AML-193 (cell line): ENCODE data around the gene ARRB1.

Source experiments
- DNase-seq, 2 experiments: peaks; one replicate each; lab custom pipeline; 2025; lab: John Stamatoyannopoulos, UW

ARRB1 gene

GRCh38 chr11:75248924-75249256, 102.6 kb downstream of the ARRB1 start:
- no peak for DNase-seq

- no peak for DNase-seq
Measured at GRCh38 chr11:75246671-75247350, 104.7 kb downstream of the ARRB1 start.

GRCh38 chr11:75246006-75246670, 105.3 kb downstream of the ARRB1 start:
- no peak for DNase-seq

GRCh38 chr11:75245356-75246005, 106.0 kb downstream of the ARRB1 start:
- DNase-seq = no peak

GRCh38 chr11:75244052-75244814, 107.2 kb downstream of the ARRB1 start:
- no peak for DNase-seq

GRCh38 chr11:75242722-75243600, 108.5 kb downstream of the ARRB1 start:
- DNase-seq = no peak

- DNase-seq = no peak
Measured at GRCh38 chr11:75241906-75242644, 109.4 kb downstream of the ARRB1 start.

- peak in 1 of 2 experiments; percentile 32 for DNase-seq
Measured at GRCh38 chr11:75241036-75241905, 110.2 kb downstream of the ARRB1 start.

- no peak for DNase-seq
Measured at GRCh38 chr11:75240311-75241035, 111.0 kb downstream of the ARRB1 start, which contains the start of gene TPBGL. TSS of gene TPBGL (plus strand) at chr11:75240774. CDS start at chr11:75241050, 276 bp downstream.

GRCh38 chr11:75239531-75240290, 111.8 kb downstream of the ARRB1 start:
- no peak for DNase-seq

GRCh38 chr11:75238595-75239440, 112.6 kb downstream of the ARRB1 start:
- no peak for DNase-seq

GRCh38 chr11:75237050-75237449, 114.4 kb downstream of the ARRB1 start:
- DNase-seq = no peak

GRCh38 chr11:75236062-75236461, 115.4 kb downstream of the ARRB1 start:
- DNase-seq = no peak

- peak; percentile 48 to 56 for DNase-seq
Measured at GRCh38 chr11:75233754-75234172, 117.7 kb downstream of the ARRB1 start.

- no peak for DNase-seq
Measured at GRCh38 chr11:75230621-75231020, 120.8 kb downstream of the ARRB1 start.

GRCh38 chr11:75229466-75229865, 122.0 kb downstream of the ARRB1 start:
- no peak for DNase-seq

- DNase-seq = no peak
Measured at GRCh38 chr11:75225794-75226193, 125.7 kb downstream of the ARRB1 start.
